Epithelial cell of proximal tubule (primary cell): ENCODE data around the gene CEP72. TPM values are rescaled to one million over a fixed set of nuclear protein-coding genes. Genes with fewer than 3 reads are reported as not detected.

Source experiments
- DNase-seq: peaks from one replicate; pipeline ENCODE4 v3.0.0-alpha.2; 2011; ENCODE audit warnings: low read depth
- H3K4me3 ChIP-seq: 2 replicates; pipeline ENCODE4 v1.5.1; 2011; ENCODE audit warnings: low read depth, mild to moderate bottlenecking, low read length
- CTCF ChIP-seq: conservative IDR thresholded peaks from 2 replicates; pipeline ENCODE4 v1.5.1; 2012; ENCODE audit warnings: low read depth, mild to moderate bottlenecking, low read length
- total RNA-seq: library from RNA; depleted of rRNA; stranded (reverse); fragments of >200 nt; gene quantifications from 2 replicates; pipeline ENCODE4 v1.2.3, GENCODE V29; 2015

CEP72 gene
- total RNA-seq, 1 donor from 2014 or later: 7.6 TPM

DNA sequence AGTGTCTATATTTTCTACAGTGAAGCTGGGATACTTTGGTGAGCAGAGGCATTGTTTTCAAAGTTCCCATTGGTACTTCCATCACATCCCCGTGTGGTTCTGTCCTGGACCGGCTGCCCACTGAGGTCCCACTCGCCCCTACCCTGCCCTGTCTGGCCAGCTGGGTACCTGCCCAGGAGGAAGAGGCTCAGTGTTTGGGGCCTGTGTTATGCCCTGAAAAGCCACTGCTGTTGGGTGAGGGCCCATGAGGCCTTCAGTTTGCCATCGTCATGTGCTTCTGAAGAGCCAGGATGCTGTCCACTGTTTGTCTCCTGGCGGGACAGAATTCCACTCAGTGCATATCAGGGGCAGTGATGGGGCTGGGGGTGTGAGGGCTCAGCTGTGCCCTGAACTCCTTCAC, 2.6 kb upstream of the CEP72 start:
- H3K4me3 ChIP-seq: no peak overlapping the region
- no peak for DNase-seq
- TF ChIP-seq CTCF: no peak

- H3K4me3 ChIP-seq: no peak overlapping the region
- DNase-seq: no peak
- TF ChIP-seq CTCF: no peak
Measured at GRCh38 chr5:610011-610743, 2.0 kb upstream of the CEP72 start.

- peak overlapping the region; percentile 80 for H3K4me3 ChIP-seq
- TF ChIP-seq CTCF: no peak
- DNase-seq: no peak
Measured at GRCh38 chr5:610744-611730, 1.1 kb upstream of the CEP72 start.

DNA sequence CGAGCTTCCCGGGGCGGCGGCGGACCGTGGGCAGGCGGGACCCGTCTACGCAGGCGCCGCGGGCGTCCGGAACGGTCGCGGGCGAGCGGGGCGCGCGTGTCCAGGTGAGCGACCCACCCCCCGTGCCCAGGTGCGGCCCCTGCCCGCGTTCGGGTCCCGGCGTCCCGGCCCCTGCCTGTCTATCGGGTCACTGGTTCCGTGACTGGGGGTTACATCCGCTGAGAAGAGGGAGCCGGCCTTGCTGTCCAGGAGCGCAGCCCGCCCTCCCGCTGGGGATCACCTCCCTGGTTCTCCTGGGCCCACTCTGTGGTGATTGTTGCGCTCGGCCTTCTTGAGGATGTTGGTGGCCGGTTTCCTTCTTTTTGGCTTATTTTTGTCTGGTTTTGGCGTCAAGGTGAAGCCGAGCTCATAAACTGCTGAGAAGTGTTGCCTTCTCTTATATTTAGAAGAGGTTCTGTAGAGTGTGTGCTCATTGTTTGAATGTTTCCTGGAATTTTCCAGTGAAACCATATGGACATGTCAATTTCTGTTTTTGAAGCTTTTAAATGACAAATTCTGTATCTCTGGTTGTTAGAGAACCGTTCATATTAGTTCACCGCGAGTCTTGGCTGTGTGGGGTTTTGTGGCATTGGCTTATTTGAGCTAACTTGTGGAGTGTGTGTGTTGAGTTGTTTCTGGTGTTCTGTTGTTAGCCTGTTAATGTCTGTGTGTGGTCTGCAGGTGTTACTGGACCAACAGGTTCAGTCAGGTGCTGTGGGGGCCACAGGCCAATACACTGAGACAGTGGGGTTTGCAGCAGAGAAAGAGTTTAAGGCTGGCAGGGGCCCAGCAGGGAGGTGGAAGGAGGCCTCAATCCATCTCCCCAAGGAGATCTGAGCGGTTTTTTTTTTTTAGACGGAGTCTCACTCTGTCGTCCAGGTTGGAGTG, 621 bp downstream of the CEP72 start:
- peak overlapping the region; percentile 80 for H3K4me3 ChIP-seq
- DNase-seq: no peak

GRCh38 chr5:616484-617039, 4.4 kb downstream of the CEP72 start:
- no peak for DNase-seq
- TF ChIP-seq CTCF: no peak
- H3K4me3 ChIP-seq: no peak overlapping the region

More for the DNA sequence above, 621 bp downstream of the CEP72 start:
- no peak for TF ChIP-seq CTCF

DNA sequence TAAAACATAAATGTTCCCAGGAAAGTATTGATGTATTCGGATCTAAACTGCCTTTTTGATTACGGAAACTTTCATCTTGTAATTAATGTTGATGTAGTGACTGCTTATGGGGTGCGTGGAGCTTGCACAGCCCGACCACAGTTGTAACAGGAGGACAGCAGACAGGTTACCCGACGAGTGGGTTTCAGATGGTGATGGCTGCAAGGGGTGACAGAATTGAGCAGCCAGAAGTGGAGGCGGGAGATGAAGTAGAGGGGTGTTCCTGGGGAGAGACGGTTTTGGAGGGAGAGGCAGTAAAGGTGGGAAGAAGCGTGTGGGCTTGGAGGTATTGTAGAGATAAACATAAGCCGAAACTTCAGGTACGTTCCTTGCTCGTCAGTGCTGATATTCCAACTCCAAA, 5.8 kb downstream of the CEP72 start:
- no peak for DNase-seq
- TF ChIP-seq CTCF: no peak
- no peak overlapping the region for H3K4me3 ChIP-seq
